ENCODE data around the gene FAIM2.

GRCh38 chr12:49893753-49894750 is 9.6 kb downstream of the FAIM2 start:
- TF ChIP-seq CTCF (IDR thresholded peaks at IDR 0.05; ENCODE audit: insufficient read depth, low read depth, low read length) = no peak
- TF ChIP-seq EZH2 (IDR thresholded peaks at IDR 0.05; ENCODE audit: insufficient read depth, low read length) = no peak
